ENCODE data around the gene COL18A1.

Gene COL18A1

DNA sequence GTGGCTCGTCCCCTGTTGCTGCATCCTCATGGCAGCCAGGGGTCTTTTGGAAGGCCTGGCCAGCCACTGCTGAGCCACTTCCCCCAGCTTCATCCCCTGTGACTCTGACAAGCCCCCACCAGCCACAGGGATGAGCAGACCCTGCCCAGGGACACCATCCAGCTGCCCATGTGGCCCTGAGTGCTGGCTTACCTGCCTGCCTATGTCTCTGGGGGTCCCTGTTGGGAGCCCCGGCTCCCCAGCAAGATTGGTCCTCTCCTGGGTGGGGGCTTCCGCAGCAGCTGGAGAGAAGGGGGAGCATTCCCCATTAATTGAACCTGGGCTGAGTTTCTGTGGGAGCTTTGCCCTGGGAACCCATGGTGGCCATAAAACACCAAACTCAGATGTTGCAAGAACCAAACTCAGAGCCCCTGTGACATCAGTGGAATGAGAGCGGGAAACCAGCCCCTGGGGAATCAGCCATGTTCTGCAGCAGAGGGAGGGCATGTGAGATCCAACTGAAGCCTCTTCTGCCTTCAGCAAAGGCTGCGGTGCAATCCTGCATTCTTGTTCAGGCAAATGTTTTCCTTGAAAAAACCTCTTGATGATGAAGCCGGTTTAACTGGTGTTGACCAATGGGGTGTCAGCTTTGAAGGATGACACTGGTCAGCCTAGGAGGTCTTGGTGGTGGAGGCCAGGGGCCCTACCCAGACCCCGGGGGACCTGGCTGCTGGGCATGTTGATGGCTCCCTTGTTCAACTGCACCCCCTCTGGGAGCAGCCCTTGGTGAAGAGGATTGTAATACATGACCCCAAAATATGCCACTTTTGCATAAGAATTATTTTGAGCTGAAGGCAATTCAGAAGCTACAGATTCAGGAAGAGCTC, 28.3 kb upstream of the COL18A1 start:
- no CpG with 5 or more reads among the region's 7 CpGs for WGBS, 2 donors (ENCODE audit: extremely low coverage in 2 of 2, insufficient read length in 2 of 2, insufficient replicate concordance in 1 of 2)
- no peak for DNase-seq (ENCODE audit: low spot score)

DNA sequence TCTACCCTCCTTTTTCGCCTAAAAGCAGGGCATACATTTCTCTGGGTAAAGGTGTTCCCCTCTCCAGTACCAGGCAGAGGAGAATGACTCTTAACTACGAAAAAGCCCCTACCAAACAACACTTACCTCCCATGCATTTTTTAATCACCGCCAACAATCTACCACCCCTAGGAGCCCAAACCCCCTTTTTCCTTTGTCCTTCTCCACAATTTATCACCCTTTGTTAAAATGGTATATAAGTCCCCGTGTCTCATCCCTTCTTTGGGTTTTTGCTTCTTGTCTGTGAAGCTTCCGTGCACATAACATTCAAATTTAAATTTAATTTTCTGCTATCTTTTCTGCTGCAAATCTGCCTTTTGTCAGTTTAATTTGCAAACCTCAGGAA, 27.6 kb upstream of the COL18A1 start:
- H3K27ac ChIP-seq (replicated peaks; ENCODE audit: low read length): no peak overlapping the region

More for the DNA sequence above, 28.3 kb upstream of the COL18A1 start:
- Histone ChIP-seq H4K8ac (ENCODE audit: low read depth, low read length) (no peak overlapping the region), H3K27ac (replicated peaks; ENCODE audit: low read length) (no peak overlapping the region), H3K4me2 (ENCODE audit: insufficient read depth, low read length, poor library complexity, severe bottlenecking) (no peak overlapping the region), H3K4me1 (ENCODE audit: control insufficient read depth in 2 of 2, insufficient read depth in 1 of 2, low read depth in 1 of 2, low read length in 2 of 2) (peaks cover 4 to 12% of the 10 kb centered on the region in 2 donors), H3K36me3 (replicated peaks in 1 of 2; ENCODE audit: control insufficient read depth in 2 of 2, insufficient read depth in 2 of 2, low read length in 2 of 2) (peaks cover 0 to 3% of the 10 kb centered on the region in 2 donors), H3K14ac (ENCODE audit: low read length) (no peak overlapping the region), H2AFZ (ENCODE audit: low read length) (no peak overlapping the region), H2BK5ac (ENCODE audit: low read length) (no peak overlapping the region), H3K4me3 (ENCODE audit: low read length in 2 of 2) (no peak overlapping the region), H2BK120ac (ENCODE audit: low read depth, low read length) (no peak overlapping the region), H4K91ac (ENCODE audit: low read depth, low read length, poor library complexity) (no peak overlapping the region), H2BK15ac (ENCODE audit: low read length) (no peak overlapping the region), H3K4ac (ENCODE audit: low read length) (no peak overlapping the region), H3K9me3 (replicated peaks in 1 of 2; ENCODE audit: control insufficient read depth in 2 of 2, insufficient read depth in 1 of 2, low read depth in 1 of 2, low read length in 2 of 2) (peaks cover 9 to 26% of the 10 kb centered on the region in 2 donors), H2AK5ac (ENCODE audit: low read depth, low read length) (no peak overlapping the region), H3K9ac (ENCODE audit: low read depth, low read length, poor library complexity) (no peak overlapping the region), H3K18ac (ENCODE audit: low read length) (peak overlapping the region; percentile 52), H3K27me3 (ENCODE audit: control insufficient read depth in 3 of 3, insufficient read depth in 3 of 3, low read depth in 1 of 3, low read length in 3 of 3) (peaks cover 0 to 68% (median 18%) of the 10 kb centered on the region in 3 experiments), H2BK12ac (ENCODE audit: low read length) (no peak overlapping the region), H3K23ac (ENCODE audit: low read depth, low read length, poor library complexity) (no peak overlapping the region), H3K79me1 (ENCODE audit: low read depth, low read length) (peaks cover 2% of the 10 kb centered on the region)

DNA sequence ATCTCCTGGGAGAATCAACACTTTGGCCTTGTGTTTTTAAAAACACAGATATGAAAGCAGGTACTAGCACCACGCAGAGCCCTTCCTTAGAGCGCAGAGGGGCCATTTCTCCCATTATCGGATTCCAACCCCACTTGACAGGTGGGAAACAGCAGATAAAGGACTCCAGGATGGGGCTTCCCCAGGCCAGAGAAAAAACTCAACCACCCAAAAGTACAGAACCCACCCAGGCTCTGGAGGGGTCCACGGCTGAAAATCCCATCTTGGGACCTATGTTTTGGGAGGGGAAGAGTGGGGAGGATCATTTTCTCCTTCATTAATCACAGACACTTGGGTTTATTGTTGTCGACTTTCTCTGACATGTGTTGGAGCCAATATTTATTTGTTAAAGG, 27.1 kb upstream of the COL18A1 start:
- H2BK12ac ChIP-seq (ENCODE audit: low read length): no peak overlapping the region
- H2BK15ac ChIP-seq (ENCODE audit: low read length): no peak overlapping the region
- H4K8ac ChIP-seq (ENCODE audit: low read depth, low read length): no peak overlapping the region
- H2BK5ac ChIP-seq (ENCODE audit: low read length): no peak overlapping the region
- H3K4me2 ChIP-seq (ENCODE audit: insufficient read depth, low read length, poor library complexity, severe bottlenecking): no peak overlapping the region
- H3K27me3 ChIP-seq (ENCODE audit: control insufficient read depth in 3 of 3, insufficient read depth in 3 of 3, low read depth in 1 of 3, low read length in 3 of 3): peaks cover 0 to 68% (median 18%) of the 10 kb centered on the region in 3 experiments
- no peak overlapping the region for H2AFZ ChIP-seq (ENCODE audit: low read length)
- H3K4me1 ChIP-seq (ENCODE audit: control insufficient read depth in 2 of 2, insufficient read depth in 1 of 2, low read depth in 1 of 2, low read length in 2 of 2): peaks cover 4 to 12% of the 10 kb centered on the region in 2 donors
- H3K9ac ChIP-seq (ENCODE audit: low read depth, low read length, poor library complexity): no peak overlapping the region
- H3K79me1 ChIP-seq (ENCODE audit: low read depth, low read length): peaks cover 2% of the 10 kb centered on the region
- H3K18ac ChIP-seq (ENCODE audit: low read length): no peak overlapping the region
- no peak overlapping the region for H3K4me3 ChIP-seq (ENCODE audit: low read length in 2 of 2)
- whole genome bisulfite sequencing, 2 donors (ENCODE audit: extremely low coverage in 2 of 2, insufficient read length in 2 of 2, insufficient replicate concordance in 1 of 2): no CpG with 5 or more reads among the region's 5 CpGs
- peaks cover 0 to 3% of the 10 kb centered on the region in 2 donors for H3K36me3 ChIP-seq (replicated peaks in 1 of 2; ENCODE audit: control insufficient read depth in 2 of 2, insufficient read depth in 2 of 2, low read length in 2 of 2)
- H2BK120ac ChIP-seq (ENCODE audit: low read depth, low read length): no peak overlapping the region
- H3K14ac ChIP-seq (ENCODE audit: low read length): no peak overlapping the region
- no peak overlapping the region for H2AK5ac ChIP-seq (ENCODE audit: low read depth, low read length)
- no peak for DNase-seq (ENCODE audit: low spot score)
- H3K23ac ChIP-seq (ENCODE audit: low read depth, low read length, poor library complexity): no peak overlapping the region
- H3K27ac ChIP-seq (replicated peaks; ENCODE audit: low read length): no peak overlapping the region
- H3K4ac ChIP-seq (ENCODE audit: low read length): no peak overlapping the region
- peaks cover 5 to 28% of the 10 kb centered on the region in 2 donors for H3K9me3 ChIP-seq (replicated peaks in 1 of 2; ENCODE audit: control insufficient read depth in 2 of 2, insufficient read depth in 1 of 2, low read depth in 1 of 2, low read length in 2 of 2)
- H4K91ac ChIP-seq (ENCODE audit: low read depth, low read length, poor library complexity): no peak overlapping the region

More for the DNA sequence above, 27.6 kb upstream of the COL18A1 start:
- Histone ChIP-seq H2AFZ (ENCODE audit: low read length) (no peak overlapping the region), H2AK5ac (ENCODE audit: low read depth, low read length) (no peak overlapping the region), H3K27me3 (ENCODE audit: control insufficient read depth in 3 of 3, insufficient read depth in 3 of 3, low read depth in 1 of 3, low read length in 3 of 3) (peaks cover 0 to 68% (median 18%) of the 10 kb centered on the region in 3 experiments), H3K79me1 (ENCODE audit: low read depth, low read length) (peaks cover 2% of the 10 kb centered on the region), H3K36me3 (replicated peaks in 1 of 2; ENCODE audit: control insufficient read depth in 2 of 2, insufficient read depth in 2 of 2, low read length in 2 of 2) (peaks cover 0 to 3% of the 10 kb centered on the region in 2 donors), H3K18ac (ENCODE audit: low read length) (no peak overlapping the region), H3K9ac (ENCODE audit: low read depth, low read length, poor library complexity) (no peak overlapping the region), H4K8ac (ENCODE audit: low read depth, low read length) (no peak overlapping the region), H3K9me3 (replicated peaks in 1 of 2; ENCODE audit: control insufficient read depth in 2 of 2, insufficient read depth in 1 of 2, low read depth in 1 of 2, low read length in 2 of 2) (peaks cover 9 to 26% of the 10 kb centered on the region in 2 donors), H4K91ac (ENCODE audit: low read depth, low read length, poor library complexity) (no peak overlapping the region), H2BK5ac (ENCODE audit: low read length) (no peak overlapping the region), H3K4me2 (ENCODE audit: insufficient read depth, low read length, poor library complexity, severe bottlenecking) (no peak overlapping the region), H2BK120ac (ENCODE audit: low read depth, low read length) (no peak overlapping the region), H3K4me3 (ENCODE audit: low read length in 2 of 2) (no peak overlapping the region), H3K4ac (ENCODE audit: low read length) (no peak overlapping the region), H3K4me1 (ENCODE audit: control insufficient read depth in 2 of 2, insufficient read depth in 1 of 2, low read depth in 1 of 2, low read length in 2 of 2) (peaks cover 4 to 12% of the 10 kb centered on the region in 2 donors), H3K14ac (ENCODE audit: low read length) (no peak overlapping the region), H2BK12ac (ENCODE audit: low read length) (no peak overlapping the region), H2BK15ac (ENCODE audit: low read length) (no peak overlapping the region), H3K23ac (ENCODE audit: low read depth, low read length, poor library complexity) (no peak overlapping the region)
- no peak for DNase-seq (ENCODE audit: low spot score)
- 100% methylated on average over 1 of the region's 5 CpGs; no CpG with 5 or more reads in 1 of the 2 donors for WGBS, 2 donors (ENCODE audit: extremely low coverage in 2 of 2, insufficient read length in 2 of 2, insufficient replicate concordance in 1 of 2)

DNA sequence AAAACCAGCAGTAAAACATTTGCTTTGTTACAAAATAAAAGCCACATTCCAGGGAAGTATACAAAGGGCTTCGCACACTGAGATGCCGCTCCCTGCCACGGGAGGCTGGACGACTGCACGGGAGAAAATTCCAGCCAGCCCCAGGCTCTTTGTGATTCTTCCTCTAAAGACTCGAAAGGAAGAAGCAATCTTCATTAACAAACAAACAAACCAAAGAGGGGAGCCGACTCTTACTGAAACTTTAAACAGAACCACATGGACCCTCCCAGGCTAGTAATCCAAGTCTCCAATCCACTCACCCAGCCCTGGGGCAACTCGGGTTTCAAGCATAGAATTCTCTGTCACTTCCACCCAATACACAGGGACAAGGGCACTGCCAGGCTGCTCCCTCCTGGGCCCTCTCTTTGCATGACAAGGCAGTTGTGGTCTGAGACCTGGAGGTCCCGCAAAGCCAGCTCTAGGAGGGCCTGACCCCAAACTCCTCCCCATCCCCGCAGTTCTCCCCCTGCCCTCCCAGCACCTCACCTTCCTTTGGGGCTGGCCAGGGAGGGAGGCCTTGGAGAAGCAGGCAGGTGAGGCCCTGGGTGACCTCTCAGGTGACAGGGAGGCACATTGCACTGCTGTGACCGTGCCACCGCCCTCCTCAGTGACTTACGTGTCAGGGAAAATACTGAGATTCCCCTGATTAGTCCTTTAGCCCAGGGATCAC, 26.6 kb upstream of the COL18A1 start:
- H3K4ac ChIP-seq (ENCODE audit: low read length): no peak overlapping the region
- no CpG with 5 or more reads among the region's 13 CpGs for WGBS, 2 donors (ENCODE audit: extremely low coverage in 2 of 2, insufficient read length in 2 of 2, insufficient replicate concordance in 1 of 2)
- H2BK120ac ChIP-seq (ENCODE audit: low read depth, low read length): no peak overlapping the region
- H3K9me3 ChIP-seq (replicated peaks in 1 of 2; ENCODE audit: control insufficient read depth in 2 of 2, insufficient read depth in 1 of 2, low read depth in 1 of 2, low read length in 2 of 2): peaks cover 0 to 25% of the 10 kb centered on the region in 2 donors
- no peak overlapping the region for H4K8ac ChIP-seq (ENCODE audit: low read depth, low read length)
- H3K4me2 ChIP-seq (ENCODE audit: insufficient read depth, low read length, poor library complexity, severe bottlenecking): no peak overlapping the region
- peak; percentile 75 for DNase-seq (ENCODE audit: low spot score)
- no peak overlapping the region for H2BK12ac ChIP-seq (ENCODE audit: low read length)
- no peak overlapping the region for H3K9ac ChIP-seq (ENCODE audit: low read depth, low read length, poor library complexity)
- peak overlapping the region; percentile 71 for H3K14ac ChIP-seq (ENCODE audit: low read length)
- peak overlapping the region; percentile 39 for H2BK5ac ChIP-seq (ENCODE audit: low read length)
- H3K23ac ChIP-seq (ENCODE audit: low read depth, low read length, poor library complexity): peak overlapping the region; percentile 65
- peaks cover 2% of the 10 kb centered on the region for H3K79me1 ChIP-seq (ENCODE audit: low read depth, low read length)
- H3K18ac ChIP-seq (ENCODE audit: low read length): peak overlapping the region; percentile 92
- no peak overlapping the region for H3K4me3 ChIP-seq (ENCODE audit: low read length in 2 of 2)
- H3K27ac ChIP-seq (replicated peaks; ENCODE audit: low read length): no peak overlapping the region
- H2BK15ac ChIP-seq (ENCODE audit: low read length): peak overlapping the region; percentile 58
- no peak overlapping the region for H4K91ac ChIP-seq (ENCODE audit: low read depth, low read length, poor library complexity)
- no peak overlapping the region for H2AFZ ChIP-seq (ENCODE audit: low read length)
- H3K4me1 ChIP-seq (ENCODE audit: control insufficient read depth in 2 of 2, insufficient read depth in 1 of 2, low read depth in 1 of 2, low read length in 2 of 2): peaks cover 4 to 12% of the 10 kb centered on the region in 2 donors
- peak overlapping the region; percentile 83 for H2AK5ac ChIP-seq (ENCODE audit: low read depth, low read length)
- H3K27me3 ChIP-seq (ENCODE audit: control insufficient read depth in 3 of 3, insufficient read depth in 3 of 3, low read depth in 1 of 3, low read length in 3 of 3): peaks cover 0 to 69% (median 18%) of the 10 kb centered on the region in 3 experiments
- H3K36me3 ChIP-seq (replicated peaks in 1 of 2; ENCODE audit: control insufficient read depth in 2 of 2, insufficient read depth in 2 of 2, low read length in 2 of 2): peaks cover 0 to 3% of the 10 kb centered on the region in 2 donors
